ENCODE measurements around the gene PLCD1. TPM values are rescaled to one million over a fixed set of nuclear protein-coding genes. Genes with fewer than 3 reads are reported as not detected.

Gene PLCD1
- total and polyA plus RNA-seq, 8 donors = 33.3 to 54.3 (median 44.6) TPM

- no peaks in the 10 kb centered on the region for H3K9me3 ChIP-seq
- H3K4me1 ChIP-seq = peaks cover 5 to 10% of the 10 kb centered on the region in 2 donors
- no peaks in the 10 kb centered on the region for H3K27me3 ChIP-seq
- no peak overlapping the region for H3K27ac ChIP-seq
- H3K36me3 ChIP-seq = peaks cover 0 to 67% of the 10 kb centered on the region in 2 donors
- no peak overlapping the region for H3K4me3 ChIP-seq
- intact Hi-C loops (cut with DNase I) = no loop called here
- TF ChIP-seq CTCF (IDR thresholded peaks at IDR 0.05) = no peak
- ATAC-seq = no peak
- DNase-seq = peak in 1 of 4 donors; percentile 43
Measured at GRCh38 chr3:38008971-38009580, 20.4 kb downstream of the PLCD1 start.

- Histone ChIP-seq H3K4me1 (peaks cover 5 to 19% of the 10 kb centered on the region in 2 donors), H3K9me3 (no peaks in the 10 kb centered on the region), H3K27me3 (no peaks in the 10 kb centered on the region), H3K4me3 (no peak overlapping the region), H3K36me3 (peaks cover 0 to 67% of the 10 kb centered on the region in 2 donors), H3K27ac (no peak overlapping the region)
- DNase-seq = peak in 1 of 4 donors; percentile 68
- no peak for ATAC-seq
- intact Hi-C loops (cut with DNase I) = no loop called here
- TF ChIP-seq CTCF (IDR thresholded peaks at IDR 0.05) = no peak
Measured at GRCh38 chr3:38008191-38008701, 21.2 kb downstream of the PLCD1 start.

- Histone ChIP-seq H3K27me3 (no peaks in the 10 kb centered on the region), H3K9me3 (no peaks in the 10 kb centered on the region), H3K4me3 (no peak overlapping the region), H3K4me1 (peaks cover 5 to 21% of the 10 kb centered on the region in 2 donors), H3K36me3 (peaks cover 0 to 72% of the 10 kb centered on the region in 2 donors), H3K27ac (no peak overlapping the region)
- ATAC-seq (no peak), DNase-seq (no peak)
- intact Hi-C loops (cut with DNase I) = no loop called here
- TF ChIP-seq CTCF (IDR thresholded peaks at IDR 0.05) = no peak
Measured at GRCh38 chr3:38007754-38008090, 21.7 kb downstream of the PLCD1 start.

GRCh38 chr3:38006445-38006995 lies 22.9 kb downstream of the PLCD1 start:
- Histone ChIP-seq H3K27me3 (no peaks in the 10 kb centered on the region), H3K9me3 (no peaks in the 10 kb centered on the region), H3K27ac (no peak overlapping the region), H3K36me3 (peaks cover 0 to 81% of the 10 kb centered on the region in 2 donors), H3K4me1 (peaks cover 5 to 21% of the 10 kb centered on the region in 2 donors), H3K4me3 (no peak overlapping the region)
- intact Hi-C loops (cut with DNase I) = no loop called here
- TF ChIP-seq CTCF (IDR thresholded peaks at IDR 0.05) = no peak
- ATAC-seq = no peak
- DNase-seq = no peak

GRCh38 chr3:38006031-38006430 lies 23.4 kb downstream of the PLCD1 start:
- H3K9me3 ChIP-seq = no peaks in the 10 kb centered on the region
- DNase-seq (no peak), ATAC-seq (no peak)
- no peak overlapping the region for H3K27ac ChIP-seq
- no peaks in the 10 kb centered on the region for H3K27me3 ChIP-seq
- peaks cover 5 to 21% of the 10 kb centered on the region in 2 donors for H3K4me1 ChIP-seq
- no peak overlapping the region for H3K4me3 ChIP-seq
- TF ChIP-seq CTCF (IDR thresholded peaks at IDR 0.05) = no peak
- intact Hi-C loops (cut with DNase I) = no loop called here
- peaks cover 0 to 81% of the 10 kb centered on the region in 2 donors for H3K36me3 ChIP-seq
